Prostate gland (tissue), 2 donors: ENCODE measurements around the gene ATP8B3. TPM values are rescaled to one million over a fixed set of nuclear protein-coding genes. Genes with fewer than 3 reads are reported as not detected.
A peak's percentile ranks its signal among the peaks of the same experiment; 100 is the strongest.

Source experiments
- DNase-seq: peaks from one replicate; pipeline ENCODE4 v3.0.0-alpha.2; 2019; ENCODE audit warnings: low spot score
- H3K27ac ChIP-seq, 2 donors: fragments of 200-600 bp; sonication (generic); 2 replicates each; pipeline ENCODE4 v1.5.1; 2017 to 2019
- H3K27me3 ChIP-seq: fragments of 200-600 bp; sonication (generic); replicated peaks from 2 replicates; pipeline ENCODE4 v1.5.1; 2019; ENCODE audit not compliant: insufficient read depth
- H3K36me3 ChIP-seq, 2 donors: fragments of 200-600 bp; sonication (generic); 1 replicate in 1 of 2; 2 replicates in 1 of 2; pipeline versions ENCODE4 v1.5.1 to v1.8.1; 2017 to 2019
- H3K4me1 ChIP-seq: fragments of 200-600 bp; sonication (generic); replicated peaks from 2 replicates; pipeline ENCODE4 v1.5.1; 2019
- H3K4me3 ChIP-seq, 2 donors: fragments of 200-600 bp; sonication (generic); 2 replicates each; pipeline ENCODE4 v1.5.1; 2017 to 2019
- H3K9me3 ChIP-seq: fragments of 200-600 bp; sonication (generic); 2 replicates; pipeline ENCODE4 v1.5.1; 2017
- POLR2A ChIP-seq: fragments of 450-650 bp; IDR thresholded peaks from one replicate; pipeline ENCODE4 v1.6.1; 2016; ENCODE audit warnings: antibody characterized with exemption, mild to moderate bottlenecking
- POLR2AphosphoS5 ChIP-seq: sonication (generic); formaldehyde crosslinking; IDR thresholded peaks from one replicate; pipeline ENCODE4 v1.6.1; 2017; ENCODE audit warnings: antibody characterized with exemption
- WGBS: methylation state at CpG from one replicate; pipeline ENCODE4 v1.1.5; 2018; 5-methylcytosine and 5-hydroxymethylcytosine counted together
- intact Hi-C: fragments of 100-400 bp; cut with DNase I; formaldehyde crosslinking; loops from one replicate; pipeline ENCODE4 v1.14.2; 2022
- total RNA-seq, 2 donors: library from RNA; depleted of rRNA; stranded (reverse); fragments of >200 nt; gene quantifications; one replicate each; pipeline ENCODE4 v1.1.0, GENCODE V29; 2016
- TF ChIP-seq, protein P1 (sequence below), 4 experiments: fragments of 200-600 bp in 2 of 4; fragments of 450-650 bp in 2 of 4; sonication (generic) in 2 of 4; IDR thresholded peaks; 1 replicate in 3 of 4; 2 replicates in 1 of 4; pipeline ENCODE4 v1.5.1; 2016 to 2019; ENCODE audit warnings: antibody characterized with exemption in 4 of 4, mild to moderate bottlenecking in 2 of 4, moderate library complexity in 2 of 4

Gene ATP8B3
- total RNA-seq, 2 donors from 2014 or later, result 0.18 to 4.7 TPM

GRCh38 chr19:1768248-1768647, 43.8 kb downstream of the ATP8B3 start:
- no peak for DNase-seq
- Histone ChIP-seq H3K4me3 (no peak overlapping the region), H3K4me1 (no peaks in the 10 kb centered on the region), H3K9me3 (no peaks in the 10 kb centered on the region), H3K36me3 (no peaks in the 10 kb centered on the region), H3K27ac (no peak overlapping the region), H3K27me3 (peaks cover 57% of the 10 kb centered on the region)
- intact Hi-C loops, result loop anchor here (10.0 kb wide), 1 partner anchor 223 kb away; no protein-coding TSS in a partner anchor
- no peak for TF ChIP-seq POLR2A
- TF ChIP-seq, protein P1, sequence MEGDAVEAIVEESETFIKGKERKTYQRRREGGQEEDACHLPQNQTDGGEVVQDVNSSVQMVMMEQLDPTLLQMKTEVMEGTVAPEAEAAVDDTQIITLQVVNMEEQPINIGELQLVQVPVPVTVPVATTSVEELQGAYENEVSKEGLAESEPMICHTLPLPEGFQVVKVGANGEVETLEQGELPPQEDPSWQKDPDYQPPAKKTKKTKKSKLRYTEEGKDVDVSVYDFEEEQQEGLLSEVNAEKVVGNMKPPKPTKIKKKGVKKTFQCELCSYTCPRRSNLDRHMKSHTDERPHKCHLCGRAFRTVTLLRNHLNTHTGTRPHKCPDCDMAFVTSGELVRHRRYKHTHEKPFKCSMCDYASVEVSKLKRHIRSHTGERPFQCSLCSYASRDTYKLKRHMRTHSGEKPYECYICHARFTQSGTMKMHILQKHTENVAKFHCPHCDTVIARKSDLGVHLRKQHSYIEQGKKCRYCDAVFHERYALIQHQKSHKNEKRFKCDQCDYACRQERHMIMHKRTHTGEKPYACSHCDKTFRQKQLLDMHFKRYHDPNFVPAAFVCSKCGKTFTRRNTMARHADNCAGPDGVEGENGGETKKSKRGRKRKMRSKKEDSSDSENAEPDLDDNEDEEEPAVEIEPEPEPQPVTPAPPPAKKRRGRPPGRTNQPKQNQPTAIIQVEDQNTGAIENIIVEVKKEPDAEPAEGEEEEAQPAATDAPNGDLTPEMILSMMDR (IDR thresholded peaks at IDR 0.05), result no peak
- no peak for TF ChIP-seq POLR2AphosphoS5
- WGBS, result 24% methylated on average over 13 of the region's 13 CpGs

- TF ChIP-seq POLR2A, result no peak
- TF ChIP-seq, protein P1 (IDR thresholded peaks at IDR 0.05), result peak; percentile 75 to 90 (median 80)
- no peaks in the 10 kb centered on the region for H3K9me3 ChIP-seq
- no peaks in the 10 kb centered on the region for H3K36me3 ChIP-seq
- H3K4me3 ChIP-seq, result no peak overlapping the region
- DNase-seq, result no peak
- intact Hi-C loops, result loop anchor here (10.0 kb wide), 1 partner anchor 223 kb away; no protein-coding TSS in a partner anchor
- WGBS, result 4% methylated on average over 21 of the region's 21 CpGs
- H3K4me1 ChIP-seq, result no peaks in the 10 kb centered on the region
- H3K27me3 ChIP-seq, result peaks cover 63% of the 10 kb centered on the region
- no peak overlapping the region for H3K27ac ChIP-seq
These were observed 44.6 kb downstream of the ATP8B3 start for GRCh38 chr19:1767464-1767933.

DNA sequence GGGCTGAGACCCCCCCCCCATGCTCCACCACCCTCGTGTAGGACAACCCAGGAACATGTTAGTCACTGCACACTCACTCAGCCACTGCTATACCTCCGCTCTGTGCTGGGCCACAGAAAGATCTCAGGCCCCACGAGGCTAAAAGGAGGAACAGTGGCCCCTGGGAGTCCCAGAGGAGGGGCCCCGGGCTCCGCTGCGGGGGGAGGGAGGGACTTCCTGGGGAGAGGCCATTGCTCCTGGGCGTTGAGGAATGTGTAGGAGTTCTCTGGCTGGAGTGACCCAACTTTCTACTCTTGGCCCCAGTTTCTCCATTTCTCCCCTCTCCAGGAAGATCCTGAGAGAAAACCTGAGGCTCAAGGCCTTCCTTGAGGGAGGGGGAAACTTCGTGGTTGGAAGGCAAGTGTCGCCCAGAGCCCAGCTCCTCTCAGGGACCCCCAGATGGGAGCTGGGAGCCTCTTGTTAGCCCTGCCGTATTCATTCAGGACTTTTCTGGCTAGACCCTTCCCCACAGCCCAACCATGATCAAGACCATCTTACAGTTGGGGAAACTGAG, 45.2 kb downstream of the ATP8B3 start:
- 32% methylated on average over 9 of the region's 10 CpGs for WGBS
- no peaks in the 10 kb centered on the region for H3K9me3 ChIP-seq
- H3K36me3 ChIP-seq, result no peaks in the 10 kb centered on the region
- H3K27me3 ChIP-seq, result peaks cover 68% of the 10 kb centered on the region
- DNase-seq, result no peak
- intact Hi-C loops, result loop anchor here (10.0 kb wide), 1 partner anchor 222 kb away; no protein-coding TSS in a partner anchor
- TF ChIP-seq, protein P1 (IDR thresholded peaks at IDR 0.05), result no peak
- TF ChIP-seq POLR2AphosphoS5, result no peak
- TF ChIP-seq POLR2A, result no peak
- H3K4me1 ChIP-seq, result no peaks in the 10 kb centered on the region
- H3K27ac ChIP-seq, result no peak overlapping the region
- H3K4me3 ChIP-seq, result no peak overlapping the region

DNA sequence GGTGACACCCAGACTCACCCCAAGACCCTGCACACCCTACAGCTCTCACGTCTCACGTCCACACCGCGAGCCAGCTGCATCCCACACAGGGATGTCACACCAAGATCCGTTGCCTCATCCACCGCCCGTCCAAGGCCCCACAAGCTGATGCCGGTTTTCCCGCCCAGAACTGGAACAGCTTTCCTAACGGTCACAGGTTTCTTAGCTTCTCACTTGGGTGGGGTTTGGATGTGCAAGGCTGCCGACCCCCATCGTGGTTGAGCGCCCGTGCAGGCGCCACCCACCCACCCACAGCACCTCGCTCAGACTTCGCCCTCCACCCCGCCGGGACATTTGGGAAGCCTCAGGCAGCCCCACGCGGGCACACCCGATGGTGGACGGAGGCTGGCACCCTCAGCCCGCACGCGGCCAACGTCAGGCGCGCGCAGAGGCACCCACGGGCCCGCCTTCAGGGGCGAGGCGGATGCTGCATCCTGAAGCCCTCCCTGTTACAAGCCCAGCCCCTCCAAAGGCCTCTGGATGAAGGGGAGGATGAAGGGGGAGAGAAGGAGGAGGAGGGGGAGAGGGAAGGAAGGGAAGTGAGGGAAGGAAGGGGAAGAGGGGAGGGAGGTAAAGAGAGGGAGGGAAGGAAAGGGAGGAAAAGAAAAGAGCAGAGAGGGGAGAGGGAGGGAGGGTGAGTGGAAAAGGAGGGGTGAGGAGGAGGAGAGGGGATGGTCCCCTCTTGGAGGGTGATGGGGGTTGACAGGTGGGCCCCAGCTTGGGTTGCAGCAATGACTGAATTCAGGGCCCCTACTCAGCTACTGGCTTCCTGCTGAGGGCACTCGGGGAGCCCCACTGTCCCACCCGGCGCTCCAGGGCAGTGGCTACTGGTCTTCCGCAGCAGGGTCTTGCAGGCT, 45.9 kb downstream of the ATP8B3 start:
- intact Hi-C loops, result loop anchor here (10.0 kb wide), 1 partner anchor 221 kb away; no protein-coding TSS in a partner anchor
- WGBS, result 6% methylated on average over 38 of the region's 38 CpGs
- no peak overlapping the region for H3K4me3 ChIP-seq
- H3K27ac ChIP-seq, result no peak overlapping the region
- no peaks in the 10 kb centered on the region for H3K9me3 ChIP-seq
- DNase-seq, result no peak
- no peaks in the 10 kb centered on the region for H3K36me3 ChIP-seq
- H3K4me1 ChIP-seq, result no peaks in the 10 kb centered on the region
- TF ChIP-seq, protein P1 (IDR thresholded peaks at IDR 0.05), result no peak
- TF ChIP-seq POLR2A, result no peak
- TF ChIP-seq POLR2AphosphoS5, result no peak
- H3K27me3 ChIP-seq, result peaks cover 75% of the 10 kb centered on the region
